IMR-90 (cell line): Measurements from ENCODE around the gene GPX5.

Source experiments
- BHLHE40 ChIP-seq: fragments of 150-350 bp; IDR thresholded peaks from 2 replicates; pipeline ENCODE4 v1.6.1; 2016; ENCODE audit warnings: mild to moderate bottlenecking, low read depth, low read length
- CEBPB ChIP-seq: IDR thresholded peaks from 2 replicates; pipeline ENCODE4 v1.6.1; 2012; ENCODE audit warnings: low read depth, low read length, improper control_type of control experiment
- CHD1 ChIP-seq: IDR thresholded peaks from 2 replicates; pipeline ENCODE4 v1.6.1; 2012; ENCODE audit warnings: low read depth, low read length, improper control_type of control experiment
- CTCF ChIP-seq: conservative IDR thresholded peaks from 2 replicates; pipeline ENCODE4 v1.5.1; 2012; ENCODE audit warnings: mild to moderate bottlenecking, low read depth, low read length, improper control_type of control experiment
- MAFK ChIP-seq: IDR thresholded peaks from 2 replicates; pipeline ENCODE4 v1.6.1; 2012; ENCODE audit warnings: low read depth, low read length, improper control_type of control experiment
- MXI1 ChIP-seq: IDR thresholded peaks from 2 replicates; pipeline ENCODE4 v1.6.1; 2012; ENCODE audit warnings: low read depth, mild to moderate bottlenecking, low read length, moderate library complexity, borderline replicate concordance
- NFE2L2 ChIP-seq: fragments of 150-350 bp; IDR thresholded peaks from 2 replicates; pipeline ENCODE4 v1.6.1; 2016; ENCODE audit warnings: low read depth, mild to moderate bottlenecking, low read length
- POLR2A ChIP-seq: IDR thresholded peaks from 2 replicates; pipeline ENCODE4 v1.6.1; 2012; ENCODE audit warnings: mild to moderate bottlenecking, low read depth, low read length
- RAD21 ChIP-seq: IDR thresholded peaks from 2 replicates; pipeline ENCODE4 v1.6.1; 2012; ENCODE audit warnings: low read length, improper control_type of control experiment
- RCOR1 ChIP-seq: IDR thresholded peaks from 2 replicates; pipeline ENCODE4 v1.6.1; 2012; ENCODE audit warnings: mild to moderate bottlenecking, low read length, improper control_type of control experiment; ENCODE audit not compliant: insufficient replicate concordance
- RFX5 ChIP-seq: IDR thresholded peaks from 2 replicates; pipeline ENCODE4 v1.8.0; 2012; ENCODE audit warnings: low read depth, mild to moderate bottlenecking, low read length, moderate library complexity
- SMC3 ChIP-seq: fragments of 150-350 bp; IDR thresholded peaks from 2 replicates; pipeline ENCODE4 v1.6.1; 2016; ENCODE audit warnings: low read depth, mild to moderate bottlenecking, antibody characterized with exemption, low read length, moderate library complexity
- USF2 ChIP-seq: fragments of 150-350 bp; IDR thresholded peaks from 2 replicates; pipeline ENCODE4 v1.6.1; 2017; ENCODE audit warnings: mild to moderate bottlenecking, antibody characterized with exemption, low read length, low read depth

- TF ChIP-seq CTCF (no peak), CHD1 (no peak), RFX5 (no peak), POLR2A (no peak), CEBPB (no peak), USF2 (no peak), RCOR1 (no peak), RAD21 (no peak), MXI1 (no peak), BHLHE40 (no peak), MAFK (no peak), SMC3 (no peak), NFE2L2 (no peak)
Measured at GRCh38 chr6:28486988-28487742, 38.5 kb upstream of the GPX5 start.
